Stimulated activated CD4-positive, alpha-beta T cell treated with anti-CD3 and anti-CD28 coated beads, Interleukin-2, amount 100 ng/mL, for 48 hours (primary cell): ENCODE measurements around the gene SPDYE17.
"Not testable (repeated sequence)": the region's sequence is repeated elsewhere in the genome, so short reads cannot be mapped to it uniquely, and the experiment has no call there.

Experiments
- DNase-seq, 2 donors: peaks; one replicate each; pipeline ENCODE4 v3.0.0-alpha.2; 2020

Gene SPDYE17

GRCh38 chr7:77032261-77032660 is at the start of gene SPDYE17:
Gene SPDYE17, minus strand, starts transcription at chr7:77032361. Its CDS starts 1,791 bp downstream, at chr7:77030570.
- DNase-seq: not testable (repeated sequence)

- not testable (repeated sequence) for DNase-seq
Observed at GRCh38 chr7:77080236-77080635, 48.1 kb upstream of the SPDYE17 start.

- not testable (repeated sequence) for DNase-seq
Observed at GRCh38 chr7:77079624-77080023, 47.5 kb upstream of the SPDYE17 start.

GRCh38 chr7:77079112-77079511 is 47.0 kb upstream of the SPDYE17 start:
- not testable (repeated sequence) for DNase-seq

GRCh38 chr7:77077060-77077459 is 44.9 kb upstream of the SPDYE17 start:
- not testable (repeated sequence) for DNase-seq

GRCh38 chr7:77074786-77075396 is 42.7 kb upstream of the SPDYE17 start:
- not testable (repeated sequence) for DNase-seq

GRCh38 chr7:77071108-77071507 is 38.9 kb upstream of the SPDYE17 start:
- DNase-seq: not testable (repeated sequence)

GRCh38 chr7:77065869-77066268 is 33.7 kb upstream of the SPDYE17 start:
- DNase-seq: not testable (repeated sequence)

- not testable (repeated sequence) for DNase-seq
Observed at GRCh38 chr7:77063732-77064131, 31.6 kb upstream of the SPDYE17 start.

- not testable (repeated sequence) for DNase-seq
Observed at GRCh38 chr7:77062557-77062956, 30.4 kb upstream of the SPDYE17 start, which contains the start of gene SPDYE18. Gene SPDYE18, minus strand, starts transcription at chr7:77062558. Its CDS starts 2,046 bp downstream, at chr7:77060512.

GRCh38 chr7:77026349-77026748 is 5.8 kb downstream of the SPDYE17 start:
- not testable (repeated sequence) for DNase-seq

- DNase-seq: not testable (repeated sequence)
Observed at GRCh38 chr7:77010074-77010680, 22.0 kb downstream of the SPDYE17 start.

- not testable (repeated sequence) for DNase-seq
Observed at GRCh38 chr7:77008000-77008399, 24.2 kb downstream of the SPDYE17 start.

GRCh38 chr7:77006127-77007110 is 25.7 kb downstream of the SPDYE17 start:
- DNase-seq: not testable (repeated sequence)

- DNase-seq: not testable (repeated sequence)
Observed at GRCh38 chr7:77005461-77006057, 26.6 kb downstream of the SPDYE17 start.

GRCh38 chr7:77004151-77004550 is 28.0 kb downstream of the SPDYE17 start:
- DNase-seq: not testable (repeated sequence)

- DNase-seq: not testable (repeated sequence)
Observed at GRCh38 chr7:77003241-77003640, 28.9 kb downstream of the SPDYE17 start.

- not testable (repeated sequence) for DNase-seq
Observed at GRCh38 chr7:77002678-77003233, 29.4 kb downstream of the SPDYE17 start.

- DNase-seq: not testable (repeated sequence)
Observed at GRCh38 chr7:77002104-77002503, 30.1 kb downstream of the SPDYE17 start.

- DNase-seq: not testable (repeated sequence)
Observed at GRCh38 chr7:76999474-77000107, 32.6 kb downstream of the SPDYE17 start.

- DNase-seq: not testable (repeated sequence)
Observed at GRCh38 chr7:76998764-76999450, 33.3 kb downstream of the SPDYE17 start.
